Activated CD8-positive, alpha-beta T cell treated with anti-CD3 and anti-CD28 coated beads for 36 hours (primary cell): ENCODE measurements around the gene INPP5A. TPM values are rescaled to one million over a fixed set of nuclear protein-coding genes. Genes with fewer than 3 reads are reported as not detected.
"Not testable (repeated sequence)": the region's sequence is repeated elsewhere in the genome, so short reads cannot be mapped to it uniquely, and the experiment has no call there.

Experiments used
- ATAC-seq: fragments of 200-7000 bp; cut with Tn5 transposase; one replicate; pipeline ENCODE4 v1.10.0; 2021; ENCODE audit warnings: mild to moderate bottlenecking, moderate library complexity
- CTCF ChIA-PET: fragments of 350-600 bp; sonication (Branson Sonifier 250); formaldehyde crosslinking; loops from one replicate; lab custom pipeline; 2021; ENCODE audit warnings: antibody characterized with exemption; lab: Charles Lee
- POLR2A ChIA-PET: fragments of 350-600 bp; sonication (Branson Sonifier 250); formaldehyde crosslinking; loops from one replicate; lab custom pipeline; 2021; ENCODE audit warnings: antibody characterized with exemption; lab: Charles Lee
- DNase-seq: peaks from one replicate; pipeline ENCODE4 v3.0.0-alpha.2; 2020
- H3K27ac Mint-ChIP-seq: one replicate; pipeline ENCODE4 v1.8.0; 2021; ENCODE audit warnings: mild to moderate bottlenecking, mixed read lengths
- H3K27me3 Mint-ChIP-seq: one replicate; pipeline ENCODE4 v1.8.0; 2021; ENCODE audit warnings: mixed read lengths
- H3K36me3 Mint-ChIP-seq: one replicate; pipeline ENCODE4 v1.8.0; 2021; ENCODE audit warnings: low read depth, mixed read lengths
- H3K4me1 Mint-ChIP-seq: one replicate; pipeline ENCODE4 v1.8.0; 2021; ENCODE audit warnings: low read depth, mixed read lengths
- H3K4me3 Mint-ChIP-seq: one replicate; pipeline ENCODE4 v1.8.0; 2021; ENCODE audit warnings: mild to moderate bottlenecking, moderate library complexity, mixed read lengths
- H3K9me3 Mint-ChIP-seq: one replicate; pipeline ENCODE4 v1.8.0; 2021; ENCODE audit warnings: mixed read lengths
- intact Hi-C: fragments of 100-400 bp; cut with micrococcal nuclease; formaldehyde crosslinking; loops from one replicate; pipeline ENCODE4 v1.10.0; 2022
- total RNA-seq, 2 experiments: library from RNA; stranded (reverse); gene quantifications; one replicate each; pipeline ENCODE4 v1.2.3, GENCODE V29; 2021
- TF ChIP-seq, protein P1 (sequence below): fragments of 200-600 bp; IDR thresholded peaks from one replicate; pipeline ENCODE4 v1.8.0; 2022; ENCODE audit warnings: antibody characterized with exemption, mild to moderate bottlenecking

INPP5A gene
- total RNA-seq, 2 experiments from 2014 or later: 9.6 to 10.4 TPM

DNA sequence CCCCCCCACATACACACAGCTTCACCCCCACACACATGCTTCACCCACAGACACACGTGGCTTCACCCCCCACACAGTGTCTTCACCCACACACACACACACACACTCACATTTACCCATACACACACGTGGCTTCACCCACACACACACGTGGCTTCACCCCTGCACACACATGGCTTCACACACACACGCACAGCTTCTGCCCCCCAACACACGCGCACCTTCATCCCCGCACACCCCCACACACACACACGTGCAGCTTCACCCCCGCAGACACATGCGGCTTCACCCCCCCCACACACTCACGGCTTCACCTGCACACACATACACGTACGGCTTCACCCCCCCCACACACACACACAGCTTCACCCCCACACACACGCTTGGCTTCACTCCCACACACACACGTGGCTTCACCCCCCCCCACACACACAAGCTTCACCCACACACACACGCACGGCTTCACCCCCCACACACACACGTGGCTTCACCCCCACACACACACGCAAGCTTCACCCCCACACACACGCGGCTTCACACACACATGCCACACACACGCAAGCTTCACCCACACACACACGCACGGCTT lies 165.9 kb downstream of the INPP5A start:
- ATAC-seq (no peak), DNase-seq (no peak)
- Mint-ChIP-seq H3K27ac (no peak overlapping the region), H3K9me3 (peaks cover 7% of the 10 kb centered on the region), H3K27me3 (no peaks in the 10 kb centered on the region), H3K36me3 (peaks cover 26% of the 10 kb centered on the region), H3K4me1 (no peaks in the 10 kb centered on the region), H3K4me3 (no peak overlapping the region)
- intact Hi-C loops: no loop called here
- ChIA-PET POLR2A (interaction anchor here (0.6 kb wide), 1 partner anchor 379 kb away, joined by 3 read pairs; no protein-coding TSS in a partner anchor), CTCF (no interaction called here)
- TF ChIP-seq, protein P1, sequence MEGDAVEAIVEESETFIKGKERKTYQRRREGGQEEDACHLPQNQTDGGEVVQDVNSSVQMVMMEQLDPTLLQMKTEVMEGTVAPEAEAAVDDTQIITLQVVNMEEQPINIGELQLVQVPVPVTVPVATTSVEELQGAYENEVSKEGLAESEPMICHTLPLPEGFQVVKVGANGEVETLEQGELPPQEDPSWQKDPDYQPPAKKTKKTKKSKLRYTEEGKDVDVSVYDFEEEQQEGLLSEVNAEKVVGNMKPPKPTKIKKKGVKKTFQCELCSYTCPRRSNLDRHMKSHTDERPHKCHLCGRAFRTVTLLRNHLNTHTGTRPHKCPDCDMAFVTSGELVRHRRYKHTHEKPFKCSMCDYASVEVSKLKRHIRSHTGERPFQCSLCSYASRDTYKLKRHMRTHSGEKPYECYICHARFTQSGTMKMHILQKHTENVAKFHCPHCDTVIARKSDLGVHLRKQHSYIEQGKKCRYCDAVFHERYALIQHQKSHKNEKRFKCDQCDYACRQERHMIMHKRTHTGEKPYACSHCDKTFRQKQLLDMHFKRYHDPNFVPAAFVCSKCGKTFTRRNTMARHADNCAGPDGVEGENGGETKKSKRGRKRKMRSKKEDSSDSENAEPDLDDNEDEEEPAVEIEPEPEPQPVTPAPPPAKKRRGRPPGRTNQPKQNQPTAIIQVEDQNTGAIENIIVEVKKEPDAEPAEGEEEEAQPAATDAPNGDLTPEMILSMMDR: no peak

DNA sequence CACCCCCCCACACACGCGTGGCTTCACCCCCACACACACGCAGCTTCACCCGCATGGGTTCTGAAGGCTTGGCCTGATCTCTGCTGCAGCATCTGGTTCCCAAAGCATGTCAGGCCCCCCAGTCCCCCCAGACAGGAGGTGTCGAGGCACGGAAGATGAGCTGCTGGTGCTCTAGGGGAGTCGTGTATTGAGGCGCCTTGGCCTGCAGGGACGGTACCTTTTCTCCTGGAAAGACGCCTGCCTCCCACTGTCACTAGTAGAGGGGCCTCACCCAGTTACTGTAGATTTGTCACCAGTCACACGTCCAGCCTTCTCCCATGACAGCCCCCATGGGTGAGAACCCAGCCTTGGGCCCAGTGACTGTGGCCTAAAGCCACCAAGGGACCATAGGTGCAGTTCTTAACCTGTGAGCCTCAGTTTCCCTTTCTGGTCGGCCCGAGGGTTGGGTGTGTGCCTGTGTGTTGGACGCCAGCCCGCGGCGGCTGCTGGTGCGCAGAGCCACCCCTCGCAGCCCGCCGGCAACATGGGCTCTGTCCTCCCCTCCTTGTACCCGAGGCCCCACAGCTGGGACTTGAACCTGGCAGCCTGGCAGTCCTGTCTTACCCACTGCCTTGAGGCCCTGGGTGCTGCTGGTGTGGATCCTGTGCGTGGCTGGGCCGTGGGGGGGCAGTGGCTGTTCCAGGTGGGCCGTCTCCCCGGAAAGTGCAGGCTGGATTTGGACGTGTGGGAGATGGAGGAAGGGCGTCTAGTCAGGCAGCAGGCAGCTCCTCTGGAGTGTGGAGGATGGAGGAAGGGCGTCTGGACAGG lies 166.6 kb downstream of the INPP5A start:
- Mint-ChIP-seq H3K4me3 (no peak overlapping the region), H3K9me3 (peaks cover 7% of the 10 kb centered on the region), H3K36me3 (peaks cover 26% of the 10 kb centered on the region), H3K4me1 (no peaks in the 10 kb centered on the region), H3K27me3 (no peaks in the 10 kb centered on the region), H3K27ac (no peak overlapping the region)
- intact Hi-C loops: no loop called here
- DNase-seq (no peak), ATAC-seq (no peak)
- ChIA-PET POLR2A (interaction anchor here (0.6 kb wide), 1 partner anchor 378 kb away, joined by 3 read pairs; no protein-coding TSS in a partner anchor), CTCF (no interaction called here)
- TF ChIP-seq, protein P1: no peak

DNA sequence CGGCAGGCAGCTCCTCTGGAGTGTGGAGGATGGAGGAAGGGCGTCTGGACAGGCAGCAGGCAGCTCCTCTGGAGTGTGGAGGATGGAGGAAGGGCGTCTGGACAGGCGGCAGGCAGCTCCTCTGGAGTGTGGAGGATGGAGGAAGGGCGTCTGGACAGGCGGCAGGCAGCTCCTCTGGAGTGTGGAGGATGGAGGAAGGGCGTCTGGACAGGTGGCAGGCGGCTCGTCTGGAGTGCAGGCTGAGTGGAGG lies 167.2 kb downstream of the INPP5A start:
- H3K27me3 Mint-ChIP-seq, intact Hi-C loops, H3K27ac Mint-ChIP-seq, H3K4me1 Mint-ChIP-seq, ATAC-seq, CTCF ChIA-PET, H3K4me3 Mint-ChIP-seq, H3K9me3 Mint-ChIP-seq, POLR2A ChIA-PET, DNase-seq: not testable (repeated sequence)
- H3K36me3 Mint-ChIP-seq: peaks cover 26% of the 10 kb centered on the region

DNA sequence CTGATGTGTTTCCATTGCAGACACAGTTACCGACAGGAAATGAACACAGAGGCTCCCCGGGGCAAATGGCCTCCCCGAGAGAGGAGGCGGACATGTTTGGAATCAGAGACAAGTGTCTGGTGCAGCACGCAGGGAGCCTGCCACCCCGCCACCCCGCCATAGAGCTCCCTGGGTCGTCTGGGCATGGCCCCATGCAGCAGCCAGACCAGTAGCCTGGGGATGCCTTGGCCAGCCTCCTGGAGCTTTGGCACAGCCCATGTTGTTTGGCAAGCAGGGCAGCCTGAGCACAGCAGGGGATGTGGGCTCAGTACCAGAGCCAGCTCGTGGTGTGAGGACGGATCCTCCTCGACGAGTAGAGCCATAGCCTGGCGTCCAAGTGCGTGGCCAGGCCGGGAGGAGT lies 167.6 kb downstream of the INPP5A start:
- Mint-ChIP-seq H3K4me3 (no peak overlapping the region), H3K4me1 (no peaks in the 10 kb centered on the region), H3K27ac (no peak overlapping the region), H3K27me3 (no peaks in the 10 kb centered on the region), H3K9me3 (peaks cover 7% of the 10 kb centered on the region), H3K36me3 (peaks cover 26% of the 10 kb centered on the region)
- ChIA-PET POLR2A (no interaction called here), CTCF (no interaction called here)
- DNase-seq (no peak), ATAC-seq (no peak)
- TF ChIP-seq, protein P1: no peak
- intact Hi-C loops: no loop called here

DNA sequence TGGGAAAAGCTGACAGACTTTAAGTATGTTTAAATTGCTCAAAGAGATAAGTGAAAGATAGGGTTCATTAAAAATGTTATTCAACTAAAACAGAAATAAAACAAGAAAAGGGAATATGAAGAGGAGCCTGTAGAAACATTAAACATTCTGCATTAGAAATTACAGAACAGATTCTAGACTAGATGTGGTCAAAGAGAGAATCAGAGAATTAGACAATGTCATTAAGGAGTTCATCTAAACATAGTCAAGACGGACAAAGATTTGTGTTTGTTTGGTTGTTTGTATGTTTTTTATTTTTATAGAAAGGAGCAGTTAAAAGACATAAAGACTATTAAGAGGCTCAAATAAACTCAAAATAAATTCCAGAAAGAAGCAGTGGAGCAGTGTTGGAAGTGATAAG lies 168.4 kb downstream of the INPP5A start:
- ChIA-PET CTCF (no interaction called here), POLR2A (no interaction called here)
- no peak overlapping the region for H3K27ac Mint-ChIP-seq
- peaks cover 29% of the 10 kb centered on the region for H3K36me3 Mint-ChIP-seq
- peaks cover 7% of the 10 kb centered on the region for H3K9me3 Mint-ChIP-seq
- no peaks in the 10 kb centered on the region for H3K27me3 Mint-ChIP-seq
- ATAC-seq (no peak), DNase-seq (no peak)
- no peak overlapping the region for H3K4me3 Mint-ChIP-seq
- intact Hi-C loops: no loop called here
- TF ChIP-seq, protein P1: no peak
- H3K4me1 Mint-ChIP-seq: no peaks in the 10 kb centered on the region
